ENCODE measurements around the gene PRRT1.

DNA sequence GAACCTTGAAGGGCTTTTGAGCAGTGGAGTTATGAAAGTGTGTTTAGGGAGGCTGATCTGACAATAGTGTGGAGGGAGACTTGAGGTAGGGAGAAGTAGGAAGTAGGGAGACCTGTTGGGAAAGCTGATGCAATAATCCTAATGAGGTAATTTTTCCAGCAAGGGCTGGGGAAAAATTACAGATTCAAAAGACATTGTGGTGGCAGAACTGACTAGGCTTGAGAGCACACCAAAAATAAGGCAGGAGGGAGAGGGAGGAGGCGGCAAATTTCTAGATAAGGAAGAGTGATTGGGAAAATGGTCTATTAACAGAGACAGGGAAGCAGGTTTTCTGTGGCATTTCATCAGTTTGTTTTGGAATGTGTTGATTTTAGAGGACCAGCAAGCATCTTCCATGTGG, 5.5 kb downstream of the PRRT1 start:
- TF ChIP-seq, protein P1, sequence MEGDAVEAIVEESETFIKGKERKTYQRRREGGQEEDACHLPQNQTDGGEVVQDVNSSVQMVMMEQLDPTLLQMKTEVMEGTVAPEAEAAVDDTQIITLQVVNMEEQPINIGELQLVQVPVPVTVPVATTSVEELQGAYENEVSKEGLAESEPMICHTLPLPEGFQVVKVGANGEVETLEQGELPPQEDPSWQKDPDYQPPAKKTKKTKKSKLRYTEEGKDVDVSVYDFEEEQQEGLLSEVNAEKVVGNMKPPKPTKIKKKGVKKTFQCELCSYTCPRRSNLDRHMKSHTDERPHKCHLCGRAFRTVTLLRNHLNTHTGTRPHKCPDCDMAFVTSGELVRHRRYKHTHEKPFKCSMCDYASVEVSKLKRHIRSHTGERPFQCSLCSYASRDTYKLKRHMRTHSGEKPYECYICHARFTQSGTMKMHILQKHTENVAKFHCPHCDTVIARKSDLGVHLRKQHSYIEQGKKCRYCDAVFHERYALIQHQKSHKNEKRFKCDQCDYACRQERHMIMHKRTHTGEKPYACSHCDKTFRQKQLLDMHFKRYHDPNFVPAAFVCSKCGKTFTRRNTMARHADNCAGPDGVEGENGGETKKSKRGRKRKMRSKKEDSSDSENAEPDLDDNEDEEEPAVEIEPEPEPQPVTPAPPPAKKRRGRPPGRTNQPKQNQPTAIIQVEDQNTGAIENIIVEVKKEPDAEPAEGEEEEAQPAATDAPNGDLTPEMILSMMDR (conservative IDR thresholded peaks at IDR 0.05), result no peak
- no peak for TF ChIP-seq EZH2 (IDR thresholded peaks at IDR 0.05; ENCODE audit: low read depth)

Measured in PC-9 (cell line).